ENCODE results near the gene ZC3H4. TPM values are rescaled to one million over a fixed set of nuclear protein-coding genes. Genes with fewer than 3 reads are reported as not detected.

Gene ZC3H4
- total and polyA plus RNA-seq, 9 of the 15 experiments (the other 6 are each of a cell fraction or from before 2014, with no cell fraction given) = 2.2 to 75.6 (median 18.3) TPM

DNA sequence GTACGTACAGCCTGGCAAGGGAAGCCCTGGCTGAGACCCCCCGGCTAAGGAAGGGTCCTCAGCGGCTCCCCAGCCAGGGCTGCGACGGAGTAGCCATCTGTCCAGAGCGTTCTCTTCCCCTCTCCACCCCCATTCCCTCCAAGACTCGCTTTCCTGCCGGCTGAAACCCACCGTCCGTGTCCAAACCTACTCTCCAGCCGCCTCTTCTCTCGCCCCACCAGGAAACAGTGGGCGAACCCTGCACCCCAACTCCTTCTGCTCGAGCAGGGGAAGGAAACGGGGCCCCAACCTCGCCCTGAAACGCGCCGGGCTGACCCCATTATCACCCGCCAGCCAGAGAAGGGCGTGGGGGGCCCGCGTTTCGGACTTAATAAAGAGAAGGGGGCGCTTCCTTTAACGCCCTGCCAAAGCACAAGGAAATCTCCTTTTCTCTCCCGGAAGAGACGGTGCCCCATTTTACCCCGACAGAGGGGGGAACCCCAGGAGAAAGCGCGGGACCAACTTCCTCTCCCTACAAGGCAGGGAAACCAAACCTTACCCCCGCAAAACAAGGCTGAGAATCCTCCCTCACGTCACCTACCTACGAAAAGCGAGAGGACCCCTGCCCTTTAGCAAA, 2.5 kb downstream of the ZC3H4 start (continued):
- TF ChIP-seq ARID4B (CRISPR knock-in tag; IDR thresholded peaks at IDR 0.05) (peak; percentile 22; the same call in 1 of the 2 replicates), RBM17 (IDR thresholded peaks at IDR 0.05; ENCODE audit: borderline replicate concordance, low read depth, low read length) (no peak), ZNF785 (CRISPR knock-in tag; IDR thresholded peaks at IDR 0.05) (no peak), CHD4 (IDR thresholded peaks at IDR 0.05; ENCODE audit: insufficient read depth, insufficient replicate concordance, low read depth, low read length, poor library complexity, severe bottlenecking) (no peak), NFE2 (IDR thresholded peaks at IDR 0.05; ENCODE audit: low read depth) (no peak), MAFK (IDR thresholded peaks at IDR 0.05; ENCODE audit: low read length) (no peak), GTF2F1 (IDR thresholded peaks at IDR 0.05; ENCODE audit: low read depth, low read length) (no peak), ZNF592 (IDR thresholded peaks at IDR 0.05) (no peak), ZFX (CRISPR knock-in tag; IDR thresholded peaks at IDR 0.05) (no peak), MBD2 (IDR thresholded peaks at IDR 0.05; ENCODE audit: borderline replicate concordance, low read depth) (no peak), SMAD2 (IDR thresholded peaks at IDR 0.05; ENCODE audit: low read depth, low read length) (no peak), RBFOX2 (IDR thresholded peaks at IDR 0.05; ENCODE audit: low read depth, low read length) (peak; percentile 81), ZFP36 (IDR thresholded peaks at IDR 0.05; ENCODE audit: low read depth, low read length, partially characterized antibody) (no peak), MCM7 (IDR thresholded peaks at IDR 0.05) (0 out of 4 replicates have a peak, but pooled peaks of 1 of the 2 experiments have one; percentile 7), ZNF224 (CRISPR knock-in tag; IDR thresholded peaks at IDR 0.05) (no peak), ZNF253 (CRISPR knock-in tag; conservative IDR thresholded peaks at IDR 0.05) (no peak), TAF9B (IDR thresholded peaks at IDR 0.05; ENCODE audit: partially characterized antibody) (peak; percentile 5)
- TF ChIP-seq, protein P1, sequence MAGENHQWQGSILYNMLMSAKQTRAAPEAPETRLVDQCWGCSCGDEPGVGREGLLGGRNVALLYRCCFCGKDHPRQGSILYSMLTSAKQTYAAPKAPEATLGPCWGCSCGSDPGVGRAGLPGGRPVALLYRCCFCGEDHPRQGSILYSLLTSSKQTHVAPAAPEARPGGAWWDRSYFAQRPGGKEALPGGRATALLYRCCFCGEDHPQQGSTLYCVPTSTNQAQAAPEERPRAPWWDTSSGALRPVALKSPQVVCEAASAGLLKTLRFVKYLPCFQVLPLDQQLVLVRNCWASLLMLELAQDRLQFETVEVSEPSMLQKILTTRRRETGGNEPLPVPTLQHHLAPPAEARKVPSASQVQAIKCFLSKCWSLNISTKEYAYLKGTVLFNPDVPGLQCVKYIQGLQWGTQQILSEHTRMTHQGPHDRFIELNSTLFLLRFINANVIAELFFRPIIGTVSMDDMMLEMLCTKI (IDR thresholded peaks at IDR 0.05; ENCODE audit: partially characterized antibody) = no peak
